GM18858 (cell line): ENCODE results near the gene MKKS.
"Not testable (repeated sequence)": the region's sequence is repeated elsewhere in the genome, so short reads cannot be mapped to it uniquely, and the experiment has no call there.

Experiments
- ATAC-seq: cut with Tn5 transposase; IDR thresholded peaks from one replicate; pipeline ENCODE4 v1.9.1; 2021; ENCODE audit not compliant: unreplicated experiment

Gene MKKS

DNA sequence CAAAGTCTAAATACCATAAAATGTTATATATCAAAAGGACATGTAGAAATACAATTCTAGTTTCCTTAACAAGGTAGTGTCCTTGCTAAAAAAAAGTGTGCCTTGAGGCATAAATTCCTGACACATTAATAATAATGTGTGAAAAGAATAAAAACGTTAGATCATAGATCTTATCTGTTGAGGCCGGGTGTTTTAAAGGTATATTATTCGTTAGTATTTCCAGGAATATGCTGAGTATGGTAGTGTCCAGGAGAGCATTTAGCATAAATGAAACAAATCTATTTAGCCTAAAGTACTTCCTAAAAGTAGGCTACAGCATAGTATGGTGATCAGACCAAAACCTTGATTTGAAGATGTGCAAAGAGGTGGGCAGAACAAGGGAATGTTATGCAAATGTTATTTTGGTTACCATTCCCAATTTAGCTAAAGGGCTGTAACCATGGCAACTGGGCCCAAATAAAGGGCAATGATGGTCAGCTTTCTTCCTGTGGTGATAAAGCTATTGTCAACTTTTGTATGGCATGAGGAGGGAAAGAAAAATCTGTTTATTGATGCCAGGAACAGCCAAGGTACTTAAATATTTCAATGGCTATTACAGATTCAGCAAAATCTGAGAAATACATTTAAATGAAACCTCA lies 18.9 kb downstream of the MKKS start:
- no peak for ATAC-seq

DNA sequence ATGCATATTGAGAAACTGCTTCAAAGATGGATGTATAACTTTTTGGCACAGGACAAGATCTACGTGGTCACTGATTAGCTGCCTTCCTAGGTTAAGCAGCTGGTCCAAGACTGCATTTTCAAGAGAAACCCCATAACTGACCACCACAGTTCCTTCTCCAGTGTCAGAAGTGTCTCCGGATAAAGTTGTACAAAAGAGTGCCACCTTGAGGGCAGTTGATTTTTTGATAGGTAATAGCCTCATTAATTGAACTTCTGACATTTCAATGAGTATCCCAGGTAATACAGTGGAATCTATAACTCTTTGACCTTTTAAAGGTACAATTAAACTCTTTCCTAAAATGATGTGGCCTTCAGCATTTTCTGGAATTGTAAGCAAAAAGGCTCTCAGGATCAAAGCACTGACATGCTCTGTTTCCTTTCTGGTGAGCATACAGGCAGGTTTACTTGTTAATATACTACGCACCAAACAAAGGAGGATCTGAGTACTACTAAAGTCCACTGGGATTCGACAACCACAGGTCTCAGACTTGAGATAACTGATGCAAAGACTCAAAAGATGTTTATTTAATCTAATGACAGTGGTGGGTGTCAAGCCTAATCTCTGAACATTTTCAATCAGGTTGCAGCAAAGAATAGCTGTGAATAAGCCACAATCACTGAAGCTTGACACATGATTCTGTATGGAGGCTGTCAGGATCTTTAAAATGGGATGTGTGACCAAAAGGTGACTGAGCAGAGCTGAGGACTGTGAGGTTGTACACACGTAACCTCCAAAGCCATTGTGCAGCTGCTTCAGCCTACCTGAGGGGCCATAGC lies 21.2 kb downstream of the MKKS start:
- no peak for ATAC-seq

DNA sequence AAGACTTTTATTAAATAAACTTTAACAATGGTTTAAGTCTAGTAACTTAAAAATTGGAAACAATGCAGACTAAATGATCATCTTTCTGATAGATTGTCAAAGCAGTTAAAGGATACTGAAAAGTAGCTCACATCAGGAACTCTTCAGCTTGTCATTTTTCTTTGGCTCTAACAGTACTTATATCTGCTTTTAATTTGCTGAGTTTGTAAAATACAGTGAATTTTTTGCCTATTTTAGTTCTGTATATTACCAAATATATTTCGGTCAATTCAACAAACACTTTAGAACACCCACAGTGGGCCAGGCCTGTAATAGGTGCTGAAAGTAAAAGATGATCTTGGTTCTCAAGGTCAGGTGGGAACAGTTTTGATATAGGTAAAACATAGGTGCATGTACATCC lies 22.3 kb downstream of the MKKS start:
- no peak for ATAC-seq

DNA sequence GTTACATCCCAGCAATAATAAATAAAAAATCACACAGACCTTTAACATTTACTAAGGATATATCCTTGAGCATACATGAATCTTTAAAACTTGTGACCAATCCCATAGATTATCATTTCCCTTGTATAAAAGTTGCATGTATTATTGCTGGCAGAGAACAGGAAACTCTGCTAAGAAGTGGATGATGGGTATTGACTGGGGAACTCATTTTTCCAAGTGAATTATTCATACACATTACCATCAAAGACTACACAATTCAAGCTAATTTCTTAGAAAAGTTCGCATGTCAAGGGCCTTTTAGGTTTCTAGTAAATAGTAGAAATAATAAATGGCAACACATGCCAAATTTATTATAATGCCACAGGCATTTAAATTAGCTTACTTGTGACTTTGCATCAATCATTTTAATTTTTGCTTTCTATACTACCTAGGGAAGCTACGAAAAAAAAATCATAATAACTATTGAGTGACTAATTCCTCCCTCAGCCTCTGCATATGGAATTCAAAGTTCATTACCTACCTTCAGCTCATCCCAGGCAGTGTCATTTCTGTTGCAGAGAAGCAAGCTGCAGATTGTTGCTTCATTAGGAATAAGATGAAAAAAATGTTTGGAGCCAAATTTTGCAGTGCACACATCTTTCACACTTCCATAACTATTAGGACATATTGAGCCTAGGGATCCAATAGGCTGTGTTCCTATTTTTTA lies 25.8 kb downstream of the MKKS start:
- no peak for ATAC-seq

DNA sequence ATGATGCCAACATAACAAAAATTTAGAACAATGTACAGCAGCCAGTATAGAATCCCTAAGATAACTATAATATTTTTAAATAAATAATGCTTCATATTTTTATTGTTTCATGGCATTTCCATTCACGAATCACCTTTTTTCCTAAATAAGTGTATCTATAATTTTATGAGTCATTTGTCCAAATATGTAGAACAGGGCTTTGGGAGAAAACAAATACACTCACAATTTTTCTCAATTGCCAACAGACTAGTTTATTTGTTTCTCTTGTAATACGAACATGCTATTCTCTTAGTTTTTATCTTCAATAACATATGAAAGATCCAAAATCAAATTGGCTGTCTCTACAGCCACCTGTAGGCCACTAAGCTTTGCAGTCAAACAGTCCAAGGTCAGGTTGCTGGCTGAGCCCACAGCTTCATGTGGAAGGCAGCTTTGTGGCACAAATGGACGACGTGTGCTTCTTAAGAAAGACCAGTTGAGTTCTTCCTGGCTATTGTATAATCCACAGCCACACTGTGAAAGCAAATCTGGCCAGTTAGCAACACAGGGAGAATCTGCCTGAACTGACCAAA lies 29.0 kb downstream of the MKKS start:
- no peak for ATAC-seq

DNA sequence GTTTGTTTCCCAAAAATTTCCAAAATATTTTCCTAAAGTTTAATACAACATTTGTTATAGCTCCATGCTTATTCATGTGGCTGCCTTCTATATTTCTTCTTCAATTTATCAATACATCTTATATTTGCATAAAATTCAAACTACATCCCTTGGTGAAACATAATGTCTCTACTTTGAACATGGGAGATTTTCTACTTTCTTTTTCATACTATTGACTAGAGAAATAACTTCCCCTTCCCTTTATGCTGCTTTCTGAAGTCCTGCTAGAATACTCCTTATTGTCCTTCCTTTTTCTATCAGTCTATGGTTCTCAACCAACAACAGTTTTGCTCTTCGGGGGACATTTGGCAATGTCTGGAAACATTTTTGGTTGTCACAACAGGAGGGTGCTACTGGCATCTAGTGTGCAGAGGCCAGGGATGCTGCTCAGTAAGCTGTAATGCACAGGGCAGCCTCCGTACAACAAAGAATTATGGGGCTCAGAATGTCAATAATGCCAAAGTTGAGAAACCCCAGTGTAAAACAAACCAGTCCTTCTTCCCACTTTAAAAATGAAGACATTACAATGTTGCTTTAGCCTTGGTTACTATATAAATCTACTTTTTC lies 29.9 kb downstream of the MKKS start:
- ATAC-seq = no peak

DNA sequence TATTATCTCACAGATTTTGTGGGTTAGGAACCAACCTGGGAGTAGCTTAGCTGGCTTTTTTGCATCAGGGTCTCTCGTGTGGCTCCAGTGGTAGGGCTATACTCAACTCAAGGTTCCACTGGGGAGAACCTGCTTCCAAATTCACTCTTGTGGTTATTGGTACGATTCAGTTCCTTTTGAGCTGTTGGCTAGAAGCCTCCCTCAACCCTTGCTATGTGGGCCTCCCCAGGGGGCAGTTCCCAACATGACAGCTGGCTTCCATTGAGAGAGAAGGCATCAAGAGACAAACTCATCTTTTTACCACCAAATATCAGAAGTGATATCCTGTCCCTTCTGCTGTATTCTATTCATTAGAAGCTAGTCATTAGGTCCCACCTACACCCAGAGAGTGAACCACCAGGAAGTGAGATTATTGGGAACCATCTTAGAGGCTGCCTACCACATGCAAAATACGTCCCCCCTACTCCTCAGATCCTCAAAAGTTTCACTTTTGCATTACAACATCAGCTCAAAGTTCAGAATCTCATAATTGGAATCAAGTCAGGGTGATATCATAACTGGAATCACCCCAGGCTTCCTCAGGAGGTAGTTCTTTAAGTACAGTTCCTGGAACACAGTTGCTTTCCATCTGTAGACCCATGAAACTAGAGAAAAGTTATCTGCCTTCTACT lies 30.9 kb downstream of the MKKS start:
- ATAC-seq = no peak

DNA sequence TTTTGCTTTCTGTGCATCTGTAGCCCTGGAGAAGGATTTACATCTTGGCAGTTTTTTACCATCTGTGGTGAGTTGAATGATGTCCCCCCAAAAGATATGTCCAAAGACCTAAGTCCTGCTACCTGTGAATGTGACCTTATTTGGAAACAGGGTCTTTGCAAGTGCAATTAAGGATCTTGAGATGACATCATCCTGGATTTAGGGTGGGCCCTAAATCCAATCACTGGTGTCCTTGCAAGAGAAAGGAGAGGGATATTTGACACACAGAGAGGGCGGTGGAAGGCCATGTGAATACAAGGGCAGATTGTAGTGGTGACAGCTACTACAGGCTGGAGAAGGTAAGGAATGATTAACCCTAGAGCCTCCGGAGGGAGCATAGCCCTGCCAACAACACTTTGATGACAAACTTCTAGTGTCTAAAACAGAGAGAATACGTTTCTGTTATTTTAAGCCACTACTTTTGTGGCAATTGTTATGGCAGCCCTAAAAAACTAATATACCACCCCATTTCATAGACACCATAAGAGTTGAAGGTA lies 35.1 kb downstream of the MKKS start:
- ATAC-seq = no peak

DNA sequence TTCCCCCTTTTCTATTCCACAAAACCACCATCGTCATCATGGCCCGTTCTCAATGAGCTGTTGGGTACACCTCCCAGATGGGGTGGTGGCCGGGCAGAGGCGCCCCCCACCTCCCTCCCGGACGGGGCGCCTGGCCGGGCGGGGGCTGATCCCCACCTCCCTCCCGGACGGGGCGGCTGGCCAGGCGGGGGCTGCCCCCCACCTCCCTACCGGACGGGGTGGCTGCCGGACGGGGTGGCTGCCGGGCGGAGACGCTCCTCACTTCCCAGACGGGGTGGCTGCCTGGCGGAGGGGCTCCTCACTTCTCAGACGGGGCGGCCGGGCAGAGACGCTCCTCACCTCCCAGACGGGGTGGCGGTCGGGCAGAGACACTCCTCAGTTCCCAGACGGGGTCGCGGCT lies 39.3 kb downstream of the MKKS start:
- not testable (repeated sequence) for ATAC-seq

DNA sequence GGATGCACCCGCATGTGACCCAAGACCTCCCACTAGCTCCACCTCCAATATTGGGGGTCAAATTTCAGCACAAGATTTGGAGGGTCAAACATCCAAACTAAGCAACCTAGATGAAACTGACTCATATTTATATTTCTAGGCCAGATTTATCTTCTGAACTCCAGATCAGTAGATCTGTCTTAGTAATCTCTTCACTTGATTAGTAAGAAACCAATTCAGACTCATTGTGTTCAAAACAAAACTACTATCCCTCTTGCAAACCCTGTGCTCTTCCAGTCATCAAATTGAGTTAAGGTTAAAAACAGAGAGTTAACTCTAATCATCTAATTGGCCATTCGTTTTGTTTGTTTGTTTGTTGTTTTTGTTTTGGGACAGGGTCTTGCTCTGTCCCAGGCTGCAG lies 43.3 kb downstream of the MKKS start:
- ATAC-seq = no peak

DNA sequence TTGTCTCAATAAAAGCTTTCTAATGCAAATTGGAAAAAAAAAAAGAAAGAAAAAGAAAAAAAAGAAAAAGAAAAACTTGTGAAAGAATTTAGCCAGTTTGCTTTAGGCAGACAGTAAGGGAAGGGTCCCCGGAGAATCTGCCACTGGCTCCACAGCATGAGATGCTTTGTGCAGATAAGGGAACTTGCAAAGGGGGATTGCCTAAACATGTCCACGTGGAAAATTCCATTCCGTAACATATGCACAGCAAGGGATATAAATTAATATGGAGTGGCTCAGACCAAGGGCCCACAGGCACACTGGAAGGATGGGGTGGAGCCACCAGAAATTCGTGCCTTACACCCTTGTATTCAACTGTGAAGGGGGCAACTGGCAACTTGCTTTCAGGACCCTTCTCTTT lies 45.4 kb downstream of the MKKS start:
- ATAC-seq = no peak

DNA sequence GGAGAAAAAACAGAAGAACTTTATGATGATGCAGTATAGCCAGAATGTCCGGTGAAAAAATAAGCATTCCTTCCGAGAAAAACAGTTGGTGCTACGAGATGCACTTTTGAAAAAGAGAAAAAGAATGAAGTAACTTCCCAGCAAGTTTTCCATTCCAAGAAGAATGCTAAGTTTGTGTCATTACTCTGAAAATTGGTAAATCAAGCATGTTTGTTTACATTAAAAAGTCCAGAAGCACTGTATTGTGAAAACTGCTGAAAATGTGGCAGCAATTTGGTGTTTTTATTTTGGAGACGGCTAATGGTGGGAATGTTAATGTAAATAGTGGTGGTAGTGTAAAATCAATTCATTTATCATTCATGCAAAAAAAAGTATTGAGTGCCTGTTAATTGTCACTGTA lies 46.3 kb downstream of the MKKS start:
- no peak for ATAC-seq

DNA sequence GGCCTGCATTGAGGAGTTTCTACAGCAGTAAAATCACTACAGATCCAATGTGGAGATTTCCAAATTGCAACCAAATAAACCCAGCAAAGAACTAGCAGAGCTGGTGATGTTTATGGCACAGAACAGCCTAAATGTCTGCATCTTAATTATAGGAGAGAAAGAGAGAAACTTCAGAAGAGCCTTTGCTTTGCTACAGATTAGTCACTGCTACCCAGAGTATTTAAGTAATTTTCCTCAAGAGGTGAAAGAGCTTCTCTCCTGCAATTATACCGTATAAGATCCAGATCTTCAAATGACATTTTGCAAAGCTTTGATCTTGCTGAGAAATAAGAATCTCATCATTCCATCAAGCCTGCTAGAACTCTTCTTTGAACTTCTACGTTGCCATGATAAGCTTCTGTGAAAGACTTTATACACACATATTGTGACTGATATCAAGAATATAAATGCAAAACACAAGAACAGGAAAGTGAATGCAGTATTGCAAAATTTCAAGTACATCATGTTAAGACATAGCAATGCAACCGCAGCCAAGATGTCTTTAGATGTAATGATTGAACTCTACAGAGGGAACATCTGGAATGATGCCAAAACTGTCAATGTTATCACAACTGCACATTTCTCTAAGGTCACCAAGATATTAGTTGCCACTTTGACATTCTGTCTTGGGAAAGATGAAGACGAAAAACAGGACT lies 48.0 kb downstream of the MKKS start:
- ATAC-seq = no peak

DNA sequence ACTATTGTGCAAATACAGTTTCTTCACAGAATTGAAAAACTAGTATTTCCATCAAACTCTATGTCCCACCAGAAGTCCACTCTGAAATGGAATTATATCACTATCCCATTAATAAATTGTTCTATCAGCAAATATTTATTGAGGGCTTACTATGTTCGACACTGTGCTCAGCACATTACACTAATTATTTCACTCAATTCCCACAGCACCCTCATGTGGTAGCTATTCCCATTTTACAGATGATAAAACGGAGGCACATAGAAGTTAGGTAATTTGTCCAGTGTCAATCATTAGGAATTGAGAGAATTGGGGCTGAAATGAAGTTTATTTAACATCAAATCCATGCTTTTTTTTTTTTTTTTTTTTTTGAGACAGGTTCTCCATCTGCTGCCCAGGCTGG lies 52.5 kb downstream of the MKKS start:
- ATAC-seq = no peak

DNA sequence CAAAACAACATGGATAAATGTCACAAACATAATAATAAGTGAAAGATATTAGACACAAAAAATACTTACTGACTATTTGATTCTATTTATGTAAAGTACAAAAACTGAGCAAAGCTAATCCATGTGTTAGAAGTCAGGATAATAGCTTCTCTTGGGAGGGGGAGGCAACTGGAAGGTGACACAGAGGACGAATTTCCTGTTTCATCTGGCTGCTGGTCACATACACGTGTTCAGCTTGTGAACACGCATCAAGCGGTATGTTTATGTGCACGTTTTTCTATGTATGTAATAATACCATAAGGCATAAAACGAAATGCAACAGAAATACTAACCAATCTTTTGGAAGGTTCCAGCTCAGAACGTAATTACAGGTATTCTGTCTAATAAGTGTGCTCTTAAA lies 54.3 kb downstream of the MKKS start:
- ATAC-seq = no peak

DNA sequence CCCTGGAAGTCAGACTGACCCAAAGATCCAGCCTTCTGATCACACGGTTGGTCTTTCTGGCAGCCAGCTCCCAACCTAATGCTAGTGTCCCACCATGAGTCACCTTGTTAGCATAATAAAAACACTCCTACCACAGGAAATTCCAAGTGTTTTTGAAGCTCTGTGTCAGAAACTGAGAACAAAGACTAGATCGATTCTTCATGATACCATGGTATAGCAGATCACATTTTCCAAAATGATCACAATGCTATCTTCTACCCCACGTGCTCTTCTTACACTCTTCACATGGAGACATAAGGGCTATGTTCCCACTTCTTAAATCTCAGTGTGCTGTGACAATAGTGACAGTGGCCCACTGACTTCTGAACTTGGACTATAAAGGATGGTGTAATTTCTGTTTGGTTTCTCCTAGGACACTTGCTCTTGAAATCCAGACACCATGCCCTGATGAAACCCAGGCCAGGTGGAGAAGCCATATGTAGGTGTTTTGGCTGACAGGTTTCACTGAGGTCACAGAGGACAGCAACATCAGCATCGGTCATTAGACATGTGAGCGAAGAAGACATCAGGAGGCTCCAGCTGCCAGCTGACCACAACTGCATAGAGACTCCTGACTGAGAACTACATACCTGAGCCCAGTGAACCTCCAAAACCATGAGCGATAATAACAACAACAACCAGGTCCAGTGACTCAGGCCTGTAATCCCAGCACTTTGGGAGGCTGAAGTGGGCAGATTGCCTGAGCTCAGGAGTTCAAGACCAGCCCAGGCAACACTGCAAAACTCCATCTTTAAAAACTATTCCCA lies 57.5 kb downstream of the MKKS start:
- ATAC-seq = no peak

DNA sequence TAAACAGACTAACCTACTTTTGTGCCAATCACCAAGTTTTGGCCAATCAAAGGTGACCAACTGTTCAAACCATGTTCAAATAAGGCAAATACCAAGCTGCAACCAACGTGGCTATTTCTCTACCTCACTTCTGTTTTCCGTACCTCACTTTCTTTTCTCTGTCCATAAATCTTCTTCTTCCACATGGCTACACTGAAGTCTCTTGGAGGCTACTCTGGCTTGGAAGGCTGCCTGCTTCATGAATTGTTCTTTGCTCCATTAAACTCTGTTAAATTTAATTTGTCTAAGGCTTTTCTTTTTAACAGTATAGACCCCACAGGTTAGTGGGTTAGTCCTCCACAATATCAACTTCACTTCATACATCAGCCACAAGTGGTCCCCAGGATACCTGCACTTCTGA lies 58.8 kb downstream of the MKKS start:
- ATAC-seq = no peak

DNA sequence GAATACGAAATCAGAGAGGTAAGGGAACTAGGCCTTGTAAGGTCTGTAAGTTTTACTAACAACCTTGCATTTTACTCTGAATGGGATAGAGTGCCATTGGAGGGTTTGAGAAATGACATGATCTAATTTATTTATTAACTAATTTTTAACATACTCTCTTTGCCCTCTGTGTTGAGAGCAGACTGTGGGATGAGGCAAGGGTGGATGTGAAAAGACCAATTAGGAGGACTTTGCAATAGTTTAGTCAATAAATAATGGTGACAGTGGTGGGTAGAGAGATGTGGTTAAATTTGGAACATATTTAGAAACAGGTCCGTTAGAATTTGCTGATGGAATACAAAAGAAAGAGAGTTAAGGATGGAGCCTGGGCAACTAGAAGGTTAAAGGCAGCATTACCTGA lies 60.0 kb downstream of the MKKS start:
- ATAC-seq = no peak

DNA sequence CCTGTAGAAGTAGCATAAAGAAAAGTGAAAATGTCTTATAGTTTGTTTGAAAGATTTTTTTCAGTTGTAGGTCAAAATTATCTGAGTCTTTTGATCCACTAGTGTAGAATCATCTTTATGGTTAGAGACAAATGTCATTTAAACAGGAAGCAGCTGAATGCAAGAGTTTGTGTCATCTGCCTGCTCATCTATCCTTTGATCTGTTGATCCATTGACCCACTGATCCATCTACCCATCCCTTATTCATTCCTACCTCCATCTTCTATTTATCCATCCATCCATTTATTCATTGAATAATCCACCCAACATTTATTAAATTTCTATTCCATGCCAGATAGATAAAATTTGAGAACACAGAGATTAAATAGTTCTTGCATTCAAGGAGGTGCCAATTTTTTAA lies 62.6 kb downstream of the MKKS start:
- no peak for ATAC-seq
